ENCODE data around the gene CYP3A4.
"Not testable (repeated sequence)": the region's sequence is repeated elsewhere in the genome, so short reads cannot be mapped to it uniquely, and the experiment has no call there.

The CYP3A4 gene

GRCh38 chr7:99723201-99723600, 60.8 kb downstream of the CYP3A4 start:
- DNase-seq (ENCODE audit: low read depth, low spot score): not testable (repeated sequence)

- no peak for DNase-seq (ENCODE audit: low read depth, low spot score)
These were observed 63.0 kb downstream of the CYP3A4 start for GRCh38 chr7:99720800-99721595.

- no peak for DNase-seq (ENCODE audit: low read depth, low spot score)
These were observed 63.8 kb downstream of the CYP3A4 start for GRCh38 chr7:99719996-99720769.

- no peak for DNase-seq (ENCODE audit: low read depth, low spot score)
These were observed 69.9 kb downstream of the CYP3A4 start for GRCh38 chr7:99713995-99714570.

- DNase-seq (ENCODE audit: low read depth, low spot score): no peak
These were observed 74.0 kb downstream of the CYP3A4 start for GRCh38 chr7:99709838-99710578.

- no peak for DNase-seq (ENCODE audit: low read depth, low spot score)
These were observed 74.7 kb downstream of the CYP3A4 start for GRCh38 chr7:99709260-99709659.

- no peak for DNase-seq (ENCODE audit: low read depth, low spot score)
These were observed 76.9 kb downstream of the CYP3A4 start for GRCh38 chr7:99707096-99707495.

All from activated naive CD8-positive, alpha-beta T cell treated with anti-CD3 and anti-CD28 coated beads, Interleukin-2, amount 50 U/mL, for 16 hours (primary cell).